HEK293T (cell line): ENCODE results near the gene LRPPRC.
"Not testable (repeated sequence)": the region's sequence is repeated elsewhere in the genome, so short reads cannot be mapped to it uniquely, and the experiment has no call there.

ENCODE experiments used
- CTCF ChIA-PET: fragments of 350-600 bp; formaldehyde crosslinking; extraction: SDS; loops from one replicate; lab custom pipeline; 2021; ENCODE audit warnings: antibody characterized with exemption, inconsistent platforms; lab: Yijun Ruan, JAX
- POLR2A ChIA-PET: fragments of 350-600 bp; formaldehyde crosslinking; extraction: SDS; loops from one replicate; lab custom pipeline; 2020; ENCODE audit warnings: antibody characterized with exemption, inconsistent platforms; lab: Yijun Ruan, JAX
- DNase-seq: peaks from one replicate; pipeline ENCODE4 v3.0.0; 2012; ENCODE audit warnings: mixed read lengths; ENCODE audit errors: extremely low spot score
- ARNT ChIP-seq: fragments of 450-650 bp; IDR thresholded peaks from 2 replicates; pipeline ENCODE4 v1.6.1; 2017; ENCODE audit warnings: mild to moderate bottlenecking
- BHLHE40 ChIP-seq: fragments of 450-650 bp; IDR thresholded peaks from 2 replicates; pipeline ENCODE4 v1.6.1; 2016; ENCODE audit warnings: mild to moderate bottlenecking, moderate library complexity, borderline replicate concordance
- CTBP1 ChIP-seq: fragments of 450-650 bp; IDR thresholded peaks from 2 replicates; pipeline ENCODE4 v1.6.1; 2016; ENCODE audit warnings: borderline replicate concordance
- ELF4 ChIP-seq: fragments of 450-650 bp; IDR thresholded peaks from 2 replicates; pipeline ENCODE4 v1.6.1; 2017; ENCODE audit warnings: antibody characterized with exemption
- FOXA1 ChIP-seq: fragments of 450-650 bp; IDR thresholded peaks from 2 replicates; pipeline ENCODE4 v1.6.1; 2016; ENCODE audit warnings: mild to moderate bottlenecking
- FOXK2 ChIP-seq: fragments of 450-650 bp; IDR thresholded peaks from 2 replicates; pipeline ENCODE4 v1.6.1; 2016; ENCODE audit warnings: mild to moderate bottlenecking
- FOXM1 ChIP-seq: fragments of 450-650 bp; IDR thresholded peaks from 2 replicates; pipeline ENCODE4 v1.6.1; 2017; ENCODE audit warnings: mild to moderate bottlenecking, borderline replicate concordance
- HDGF ChIP-seq: fragments of 450-650 bp; IDR thresholded peaks from 2 replicates; pipeline ENCODE4 v1.6.1; 2017; ENCODE audit warnings: antibody characterized with exemption, borderline replicate concordance
- L3MBTL2 ChIP-seq: fragments of 450-650 bp; conservative IDR thresholded peaks from 2 replicates; pipeline ENCODE4 v1.6.1; 2016; ENCODE audit warnings: mild to moderate bottlenecking
- LEF1 ChIP-seq: fragments of 450-650 bp; IDR thresholded peaks from 2 replicates; pipeline ENCODE4 v1.6.1; 2017; ENCODE audit warnings: mild to moderate bottlenecking, borderline replicate concordance
- NFRKB ChIP-seq: fragments of 450-650 bp; IDR thresholded peaks from 2 replicates; pipeline ENCODE4 v1.6.1; 2016; ENCODE audit warnings: mild to moderate bottlenecking, moderate library complexity
- PKNOX1 ChIP-seq: fragments of 450-650 bp; IDR thresholded peaks from 2 replicates; pipeline ENCODE4 v1.6.1; 2016
- SP1 ChIP-seq: fragments of 450-650 bp; IDR thresholded peaks from 2 replicates; pipeline ENCODE4 v1.6.1; 2017
- SUZ12 ChIP-seq: fragments of 450-650 bp; IDR thresholded peaks from 2 replicates; pipeline ENCODE4 v1.6.1; 2016; ENCODE audit warnings: mild to moderate bottlenecking
- TARDBP ChIP-seq: fragments of 450-650 bp; IDR thresholded peaks from 2 replicates; pipeline ENCODE4 v1.6.1; 2016
- ZNF384 ChIP-seq: fragments of 450-650 bp; IDR thresholded peaks from 2 replicates; pipeline ENCODE4 v1.6.1; 2016

LRPPRC gene

DNA sequence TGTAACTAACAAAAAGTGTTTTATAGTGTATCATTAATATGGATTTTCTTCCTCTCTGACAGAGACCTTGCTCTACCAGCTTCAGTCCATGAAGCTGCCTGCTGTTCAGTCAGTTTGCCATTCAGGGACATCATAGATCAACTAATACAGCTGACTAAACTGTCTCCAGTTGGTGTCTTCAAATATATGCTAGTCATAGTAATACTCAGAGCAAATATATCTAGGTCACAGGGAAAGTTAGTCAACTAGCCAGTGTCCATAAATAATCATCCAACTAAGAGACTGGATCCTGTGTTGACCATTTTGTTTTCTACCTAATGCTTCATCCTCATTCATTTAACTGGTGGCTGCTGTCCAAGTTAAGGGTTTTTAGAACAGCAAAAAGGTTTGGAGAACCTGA lies 38.2 kb upstream of the LRPPRC start:
- no peak for DNase-seq
- CTCF ChIA-PET = no interaction called here
- POLR2A ChIA-PET = no interaction called here
- no peak for TF ChIP-seq L3MBTL2
- TF ChIP-seq SP1 = no peak
- no peak for TF ChIP-seq TARDBP
- no peak for TF ChIP-seq LEF1
- no peak for TF ChIP-seq ELF4
- TF ChIP-seq NFRKB = no peak
- TF ChIP-seq FOXA1 = no peak
- no peak for TF ChIP-seq CTBP1
- TF ChIP-seq FOXK2 = no peak
- no peak for TF ChIP-seq SUZ12
- TF ChIP-seq PKNOX1 = no peak
- no peak for TF ChIP-seq FOXM1
- TF ChIP-seq BHLHE40 = no peak

DNA sequence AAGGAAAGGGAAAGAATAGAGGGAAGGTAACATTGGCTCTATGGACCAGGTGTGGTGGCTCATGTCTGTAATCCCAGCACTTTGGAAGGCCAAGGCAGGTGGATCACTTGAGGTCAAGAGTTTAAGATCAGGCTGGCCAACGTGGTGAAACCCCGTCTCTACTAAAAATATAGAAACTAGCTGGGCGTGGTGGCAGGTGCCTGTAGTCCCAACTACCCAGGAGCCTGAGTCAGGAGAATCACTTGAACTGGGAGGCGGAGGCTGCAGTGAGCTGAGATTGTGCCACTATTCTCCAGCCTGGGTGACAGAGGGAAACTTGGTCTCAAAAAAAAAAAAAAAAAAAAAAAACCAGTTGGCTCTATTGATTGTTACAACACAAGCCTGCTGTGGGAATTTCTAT lies 31.3 kb upstream of the LRPPRC start:
- DNase-seq, POLR2A ChIA-PET: not testable (repeated sequence)
- CTCF ChIA-PET = interaction anchor here (0.6 kb wide), 1 partner anchor 345 kb away, joined by 5 read pairs; no protein-coding TSS in a partner anchor

DNA sequence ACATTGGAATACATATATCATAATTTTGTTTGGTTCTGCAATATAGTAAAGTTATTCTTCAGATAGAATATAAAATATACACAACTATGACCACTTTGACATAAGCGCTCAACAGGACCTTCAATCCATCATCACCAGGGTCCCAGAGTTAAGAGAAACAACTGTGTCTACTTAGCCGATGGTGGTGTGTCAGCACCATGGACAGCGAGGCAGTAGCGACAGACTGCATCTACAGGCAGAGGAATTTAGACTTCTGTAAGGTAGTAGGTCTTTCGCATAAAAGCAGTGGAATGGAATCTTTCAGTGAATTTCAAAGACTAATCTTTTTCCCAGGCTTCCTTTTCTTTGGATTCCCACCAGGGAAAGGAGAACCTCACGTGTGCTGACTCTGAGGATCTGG lies 20.5 kb upstream of the LRPPRC start:
- ChIA-PET POLR2A (no interaction called here), CTCF (interaction anchor here (0.6 kb wide), 1 partner anchor 43 kb away, joined by 3 read pairs; no protein-coding TSS in a partner anchor)
- TF ChIP-seq PKNOX1 = no peak
- TF ChIP-seq FOXM1 = no peak
- TF ChIP-seq ZNF384 = no peak
- TF ChIP-seq SUZ12 = no peak
- TF ChIP-seq HDGF = no peak
- peak; percentile 45 for DNase-seq

DNA sequence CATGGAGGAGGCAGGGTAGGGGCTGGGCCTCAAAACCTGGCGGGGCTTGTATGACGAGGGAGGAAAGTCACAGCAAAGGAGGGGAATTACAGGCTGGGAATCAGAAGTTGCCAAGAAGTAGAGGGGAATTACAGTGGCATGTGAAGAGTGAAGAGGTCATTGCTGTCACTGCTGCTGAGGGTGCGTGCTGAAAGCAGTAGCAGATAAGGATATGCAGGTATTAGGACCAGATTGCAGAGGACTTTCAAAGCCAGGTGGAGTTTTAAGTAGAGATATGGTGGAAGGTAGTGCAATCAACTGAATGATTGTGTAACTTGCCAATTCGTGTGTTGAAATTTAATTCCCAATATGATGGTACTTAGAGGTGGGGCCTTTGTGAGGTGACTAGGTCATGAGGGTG lies 19.4 kb upstream of the LRPPRC start:
- TF ChIP-seq FOXK2 (no peak), BHLHE40 (no peak), SP1 (no peak), TARDBP (no peak), L3MBTL2 (no peak), LEF1 (no peak), ARNT (no peak), ZNF384 (no peak), PKNOX1 (no peak), ELF4 (no peak), SUZ12 (no peak), FOXA1 (no peak)
- ChIA-PET POLR2A (no interaction called here), CTCF (no interaction called here)
- DNase-seq = no peak

GRCh38 chr2:44013205-44013604 lies 17.4 kb upstream of the LRPPRC start:
- POLR2A ChIA-PET, DNase-seq, CTCF ChIA-PET: not testable (repeated sequence)

DNA sequence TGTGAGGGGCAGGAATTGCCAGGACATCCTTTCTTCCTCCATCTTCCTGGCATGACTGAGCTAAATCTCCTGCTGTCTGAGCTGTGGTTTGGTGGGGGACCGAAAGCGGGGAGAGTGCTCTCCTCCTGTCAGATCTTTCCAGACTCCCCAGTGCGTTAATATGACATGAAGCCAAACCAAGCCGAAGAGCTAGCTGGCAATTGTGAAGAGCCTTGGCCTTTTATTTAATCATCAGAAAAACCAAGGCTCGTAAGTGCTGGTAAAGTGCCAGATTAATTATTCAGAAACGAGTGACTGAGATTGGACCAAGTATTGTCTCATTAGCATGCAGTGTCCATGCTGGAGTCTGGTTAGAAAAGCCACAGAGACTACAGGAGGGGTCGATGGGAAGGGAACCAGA lies 14.5 kb upstream of the LRPPRC start:
- ChIA-PET CTCF (interaction anchor here (0.7 kb wide), 1 partner anchor 34 kb away, joined by 4 read pairs; no protein-coding TSS in a partner anchor), POLR2A (no interaction called here)
- TF ChIP-seq SP1 (no peak), ELF4 (no peak), PKNOX1 (no peak), HDGF (no peak), TARDBP (no peak), CTBP1 (no peak), BHLHE40 (no peak)
- no peak for DNase-seq

DNA sequence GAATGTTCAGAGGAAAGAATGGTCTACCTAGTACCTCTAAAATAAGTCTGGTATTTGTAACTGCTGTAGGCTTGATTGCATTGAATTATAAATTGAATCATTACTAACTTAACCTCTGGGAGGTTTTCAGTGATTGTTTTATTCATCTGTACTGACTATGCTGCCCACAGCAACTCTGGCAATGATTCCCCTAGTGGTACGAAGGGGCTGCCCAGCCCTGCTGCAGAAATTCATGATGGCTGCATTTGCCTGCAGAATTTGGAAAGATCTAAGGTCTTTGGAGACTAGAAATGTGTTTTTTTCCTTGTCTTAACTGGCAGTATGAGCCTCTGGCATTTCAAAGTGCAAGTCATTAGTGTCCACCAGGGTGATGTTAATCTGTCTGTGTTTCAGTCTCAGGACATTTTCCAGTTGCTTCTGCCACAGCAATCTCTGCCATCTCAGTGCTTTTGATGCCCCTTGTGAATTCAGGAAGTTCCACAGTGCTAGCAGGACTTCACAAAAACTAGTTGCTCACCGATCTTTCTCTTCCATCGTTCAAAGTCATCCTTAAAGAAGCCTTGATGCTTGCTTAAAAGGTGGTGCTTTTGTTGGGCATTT lies 13.4 kb upstream of the LRPPRC start:
- POLR2A ChIA-PET = no interaction called here
- CTCF ChIA-PET = no interaction called here
- no peak for TF ChIP-seq PKNOX1
- TF ChIP-seq ZNF384 = no peak
- TF ChIP-seq CTBP1 = no peak
- no peak for TF ChIP-seq SP1
- TF ChIP-seq TARDBP = no peak
- no peak for DNase-seq
